KMS-11 (cell line): Measurements from ENCODE around the gene MRAP2.
"Not testable (repeated sequence)": the region's sequence is repeated elsewhere in the genome, so short reads cannot be mapped to it uniquely, and the experiment has no call there.

Experiments
- H2AFZ ChIP-seq: fragments of 200-600 bp; sonication (generic); 2 replicates; pipeline ENCODE4 v1.6.1; 2016; ENCODE audit warnings: antibody characterized with exemption, mixed run types, low read depth
- H3K27ac ChIP-seq: fragments of 200-600 bp; sonication (generic); 2 replicates; pipeline ENCODE4 v1.6.1; 2016; ENCODE audit warnings: mild to moderate bottlenecking, mixed run types
- H3K27me3 ChIP-seq: fragments of 200-600 bp; sonication (generic); 2 replicates; pipeline ENCODE4 v1.6.1; 2017; ENCODE audit warnings: mild to moderate bottlenecking, low read depth, mixed run types, moderate library complexity; ENCODE audit not compliant: insufficient read depth
- H3K36me3 ChIP-seq: fragments of 200-600 bp; sonication (generic); 2 replicates; pipeline ENCODE4 v1.6.1; 2017; ENCODE audit warnings: mild to moderate bottlenecking, mixed run types; ENCODE audit not compliant: insufficient read depth
- H3K4me1 ChIP-seq: fragments of 200-600 bp; sonication (generic); 2 replicates; pipeline ENCODE4 v1.6.1; 2016; ENCODE audit warnings: mild to moderate bottlenecking, low read depth, mixed run types; ENCODE audit not compliant: poor library complexity, severe bottlenecking
- H3K4me2 ChIP-seq: fragments of 200-600 bp; sonication (generic); 2 replicates; pipeline ENCODE4 v1.7.0; 2016; ENCODE audit warnings: mild to moderate bottlenecking, mixed run types
- H3K4me3 ChIP-seq: fragments of 200-600 bp; sonication (generic); IDR thresholded peaks from 2 replicates; pipeline ENCODE4 v1.6.1; 2017; ENCODE audit warnings: low read depth, low read length, mixed read lengths; ENCODE audit not compliant: insufficient read depth
- H3K79me2 ChIP-seq: fragments of 200-600 bp; sonication (generic); 2 replicates; pipeline ENCODE4 v1.6.1; 2016; ENCODE audit warnings: low read depth, mixed run types; ENCODE audit not compliant: insufficient read depth
- H3K9ac ChIP-seq: fragments of 200-600 bp; sonication (generic); 2 replicates; pipeline ENCODE4 v1.6.1; 2016; ENCODE audit warnings: mild to moderate bottlenecking, mixed run types
- H4K20me1 ChIP-seq: fragments of 200-600 bp; sonication (generic); 2 replicates; pipeline ENCODE4 v1.6.1; 2016; ENCODE audit warnings: mild to moderate bottlenecking, mixed run types; ENCODE audit not compliant: insufficient read depth
- CTCF ChIP-seq: fragments of 200-600 bp; sonication (generic); conservative IDR thresholded peaks from 2 replicates; pipeline ENCODE4 v1.6.1; 2017; ENCODE audit warnings: low read depth, mild to moderate bottlenecking, antibody characterized with exemption, low read length, moderate library complexity, mixed read lengths

The MRAP2 gene

DNA sequence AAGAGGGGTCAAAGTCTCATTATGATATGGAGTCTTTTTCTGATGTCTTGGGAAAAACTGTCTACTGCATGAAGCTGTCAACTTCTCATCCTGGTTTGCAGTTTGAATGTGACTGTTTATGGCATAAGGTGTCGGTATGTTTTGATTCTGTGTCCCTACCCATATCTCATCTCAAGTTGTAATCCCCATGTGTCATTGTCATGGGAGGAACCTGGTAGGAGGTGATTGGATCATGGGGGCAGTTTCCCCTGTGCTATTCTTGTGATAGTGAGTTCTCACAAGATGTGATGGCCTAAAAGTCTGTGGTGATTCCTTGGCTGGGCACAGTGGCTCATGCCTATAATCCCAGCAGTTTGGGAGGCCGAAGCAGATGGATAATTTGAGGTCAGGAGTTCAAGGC, 47.6 kb downstream of the MRAP2 start:
- Histone ChIP-seq H3K27me3 (no peaks in the 10 kb centered on the region), H3K27ac (no peak overlapping the region), H3K4me3 (no peak overlapping the region), H3K4me2 (no peak overlapping the region), H3K4me1 (no peaks in the 10 kb centered on the region), H3K79me2 (no peaks in the 10 kb centered on the region), H4K20me1 (no peaks in the 10 kb centered on the region), H3K36me3 (no peaks in the 10 kb centered on the region), H3K9ac (no peak overlapping the region), H2AFZ (no peak overlapping the region)
- TF ChIP-seq CTCF: no peak

- TF ChIP-seq CTCF: no peak
- Histone ChIP-seq H3K4me3 (no peak overlapping the region), H4K20me1 (no peaks in the 10 kb centered on the region), H3K27me3 (no peaks in the 10 kb centered on the region), H3K36me3 (no peaks in the 10 kb centered on the region), H3K79me2 (no peaks in the 10 kb centered on the region), H3K27ac (no peak overlapping the region), H3K4me1 (no peaks in the 10 kb centered on the region), H3K9ac (no peak overlapping the region), H2AFZ (no peak overlapping the region), H3K4me2 (no peak overlapping the region)
Measured at GRCh38 chr6:84082689-84083265, 49.2 kb downstream of the MRAP2 start.

DNA sequence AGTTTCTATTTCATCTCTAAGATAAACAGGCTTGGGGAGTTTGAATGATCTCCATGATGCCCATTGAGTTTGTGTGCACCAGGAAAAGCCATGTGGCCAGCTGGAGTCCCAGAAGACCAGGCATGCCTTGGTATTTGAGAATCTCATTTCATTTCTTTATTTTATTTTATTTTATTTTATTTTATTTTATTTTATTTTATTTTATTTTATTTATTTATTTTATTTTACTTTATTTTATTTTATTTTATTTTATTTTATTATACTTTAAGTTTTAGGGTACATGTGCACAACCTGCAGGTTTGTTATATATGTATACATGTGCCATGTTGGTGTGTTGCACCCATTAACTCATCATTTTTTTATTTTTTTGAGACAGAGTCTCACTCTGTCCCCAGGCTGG, 51.1 kb downstream of the MRAP2 start:
- H3K27ac ChIP-seq, H3K27me3 ChIP-seq, H3K4me1 ChIP-seq, H3K79me2 ChIP-seq, H2AFZ ChIP-seq, H3K36me3 ChIP-seq, H3K4me2 ChIP-seq, H3K4me3 ChIP-seq, H4K20me1 ChIP-seq, H3K9ac ChIP-seq: not testable (repeated sequence)

- TF ChIP-seq CTCF: no peak
- H4K20me1 ChIP-seq: no peaks in the 10 kb centered on the region
- H3K79me2 ChIP-seq: no peaks in the 10 kb centered on the region
- no peaks in the 10 kb centered on the region for H3K27me3 ChIP-seq
- H3K9ac ChIP-seq: no peak overlapping the region
- no peak overlapping the region for H2AFZ ChIP-seq
- no peak overlapping the region for H3K4me2 ChIP-seq
- H3K27ac ChIP-seq: no peak overlapping the region
- H3K4me1 ChIP-seq: no peaks in the 10 kb centered on the region
- H3K36me3 ChIP-seq: no peaks in the 10 kb centered on the region
- H3K4me3 ChIP-seq: no peak overlapping the region
Measured at GRCh38 chr6:84086056-84086455, 52.5 kb downstream of the MRAP2 start.

GRCh38 chr6:84086545-84087429, 53.2 kb downstream of the MRAP2 start:
- Histone ChIP-seq H3K36me3 (no peaks in the 10 kb centered on the region), H3K4me3 (no peak overlapping the region), H3K27me3 (no peaks in the 10 kb centered on the region), H3K4me2 (no peak overlapping the region), H4K20me1 (no peaks in the 10 kb centered on the region), H3K4me1 (no peaks in the 10 kb centered on the region), H3K79me2 (no peaks in the 10 kb centered on the region), H2AFZ (no peak overlapping the region), H3K27ac (no peak overlapping the region), H3K9ac (no peak overlapping the region)
- TF ChIP-seq CTCF: no peak
